Measurements from ENCODE around the gene PRRX2. TPM values are rescaled to one million over a fixed set of nuclear protein-coding genes. Genes with fewer than 3 reads are reported as not detected.
A peak's percentile ranks its signal among the peaks of the same experiment; 100 is the strongest.

The PRRX2 gene
- total RNA-seq, 1 experiment from 2014 or later, result 10.7 TPM

DNA sequence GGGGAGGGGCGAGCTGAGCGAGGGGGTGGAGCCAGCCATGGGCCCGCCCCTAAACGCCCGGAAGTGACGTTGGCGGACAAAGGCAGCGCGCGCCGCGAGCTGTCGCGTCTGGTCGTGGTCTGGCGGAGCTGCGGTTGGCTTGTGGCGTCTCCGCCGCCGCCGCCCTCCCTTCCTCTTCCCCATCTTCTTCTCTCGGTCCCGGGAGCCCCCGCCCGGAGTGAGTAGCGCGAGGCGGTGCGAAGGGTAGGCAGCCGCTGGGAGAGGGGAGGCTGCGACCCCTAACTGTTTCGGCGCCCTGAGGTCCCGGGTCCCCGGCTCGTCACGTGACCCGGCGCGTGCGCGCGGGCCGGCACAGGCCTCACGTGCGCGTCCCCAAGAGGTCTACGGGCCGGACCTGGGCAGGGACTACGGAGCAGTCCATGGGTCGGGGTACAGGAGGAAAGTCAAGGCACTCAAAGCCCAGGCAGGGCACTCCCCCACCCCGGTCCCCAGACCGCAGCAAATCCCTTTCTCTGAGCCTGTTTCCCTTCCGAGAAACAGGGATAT, 39.3 kb upstream of the PRRX2 start, which contains the start of gene NTMT1 (continued):
- no peak for TF ChIP-seq E2F4 (CRISPR knock-in tag; IDR thresholded peaks at IDR 0.05; ENCODE audit: borderline replicate concordance, low read depth)
- TF ChIP-seq, protein P1, sequence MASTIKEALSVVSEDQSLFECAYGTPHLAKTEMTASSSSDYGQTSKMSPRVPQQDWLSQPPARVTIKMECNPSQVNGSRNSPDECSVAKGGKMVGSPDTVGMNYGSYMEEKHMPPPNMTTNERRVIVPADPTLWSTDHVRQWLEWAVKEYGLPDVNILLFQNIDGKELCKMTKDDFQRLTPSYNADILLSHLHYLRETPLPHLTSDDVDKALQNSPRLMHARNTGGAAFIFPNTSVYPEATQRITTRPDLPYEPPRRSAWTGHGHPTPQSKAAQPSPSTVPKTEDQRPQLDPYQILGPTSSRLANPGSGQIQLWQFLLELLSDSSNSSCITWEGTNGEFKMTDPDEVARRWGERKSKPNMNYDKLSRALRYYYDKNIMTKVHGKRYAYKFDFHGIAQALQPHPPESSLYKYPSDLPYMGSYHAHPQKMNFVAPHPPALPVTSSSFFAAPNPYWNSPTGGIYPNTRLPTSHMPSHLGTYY (CRISPR knock-in tag; IDR thresholded peaks at IDR 0.05), result no peak
- TF ChIP-seq ATF1 (CRISPR knock-in tag; IDR thresholded peaks at IDR 0.05), result no peak
- TF ChIP-seq ZNF396 (CRISPR knock-in tag; IDR thresholded peaks at IDR 0.05; ENCODE audit: borderline replicate concordance), result no peak
- TF ChIP-seq PRDM15 (CRISPR knock-in tag; IDR thresholded peaks at IDR 0.05), result no peak
- TF ChIP-seq, protein P2, sequence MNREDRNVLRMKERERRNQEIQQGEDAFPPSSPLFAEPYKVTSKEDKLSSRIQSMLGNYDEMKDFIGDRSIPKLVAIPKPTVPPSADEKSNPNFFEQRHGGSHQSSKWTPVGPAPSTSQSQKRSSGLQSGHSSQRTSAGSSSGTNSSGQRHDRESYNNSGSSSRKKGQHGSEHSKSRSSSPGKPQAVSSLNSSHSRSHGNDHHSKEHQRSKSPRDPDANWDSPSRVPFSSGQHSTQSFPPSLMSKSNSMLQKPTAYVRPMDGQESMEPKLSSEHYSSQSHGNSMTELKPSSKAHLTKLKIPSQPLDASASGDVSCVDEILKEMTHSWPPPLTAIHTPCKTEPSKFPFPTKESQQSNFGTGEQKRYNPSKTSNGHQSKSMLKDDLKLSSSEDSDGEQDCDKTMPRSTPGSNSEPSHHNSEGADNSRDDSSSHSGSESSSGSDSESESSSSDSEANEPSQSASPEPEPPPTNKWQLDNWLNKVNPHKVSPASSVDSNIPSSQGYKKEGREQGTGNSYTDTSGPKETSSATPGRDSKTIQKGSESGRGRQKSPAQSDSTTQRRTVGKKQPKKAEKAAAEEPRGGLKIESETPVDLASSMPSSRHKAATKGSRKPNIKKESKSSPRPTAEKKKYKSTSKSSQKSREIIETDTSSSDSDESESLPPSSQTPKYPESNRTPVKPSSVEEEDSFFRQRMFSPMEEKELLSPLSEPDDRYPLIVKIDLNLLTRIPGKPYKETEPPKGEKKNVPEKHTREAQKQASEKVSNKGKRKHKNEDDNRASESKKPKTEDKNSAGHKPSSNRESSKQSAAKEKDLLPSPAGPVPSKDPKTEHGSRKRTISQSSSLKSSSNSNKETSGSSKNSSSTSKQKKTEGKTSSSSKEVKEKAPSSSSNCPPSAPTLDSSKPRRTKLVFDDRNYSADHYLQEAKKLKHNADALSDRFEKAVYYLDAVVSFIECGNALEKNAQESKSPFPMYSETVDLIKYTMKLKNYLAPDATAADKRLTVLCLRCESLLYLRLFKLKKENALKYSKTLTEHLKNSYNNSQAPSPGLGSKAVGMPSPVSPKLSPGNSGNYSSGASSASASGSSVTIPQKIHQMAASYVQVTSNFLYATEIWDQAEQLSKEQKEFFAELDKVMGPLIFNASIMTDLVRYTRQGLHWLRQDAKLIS (CRISPR knock-in tag; IDR thresholded peaks at IDR 0.05; ENCODE audit: borderline replicate concordance), result no peak
- no peak for TF ChIP-seq GRHL2 (CRISPR knock-in tag; IDR thresholded peaks at IDR 0.05; ENCODE audit: insufficient replicate concordance, severe bottlenecking)
- TF ChIP-seq ZNF671 (CRISPR knock-in tag; IDR thresholded peaks at IDR 0.05), result no peak
- TF ChIP-seq NR1H2 (CRISPR knock-in tag; IDR thresholded peaks at IDR 0.05), result no peak
- TF ChIP-seq, protein P3, sequence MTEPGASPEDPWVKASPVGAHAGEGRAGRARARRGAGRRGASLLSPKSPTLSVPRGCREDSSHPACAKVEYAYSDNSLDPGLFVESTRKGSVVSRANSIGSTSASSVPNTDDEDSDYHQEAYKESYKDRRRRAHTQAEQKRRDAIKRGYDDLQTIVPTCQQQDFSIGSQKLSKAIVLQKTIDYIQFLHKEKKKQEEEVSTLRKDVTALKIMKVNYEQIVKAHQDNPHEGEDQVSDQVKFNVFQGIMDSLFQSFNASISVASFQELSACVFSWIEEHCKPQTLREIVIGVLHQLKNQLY (CRISPR knock-in tag; IDR thresholded peaks at IDR 0.05), result no peak
- TF ChIP-seq, protein P4, sequence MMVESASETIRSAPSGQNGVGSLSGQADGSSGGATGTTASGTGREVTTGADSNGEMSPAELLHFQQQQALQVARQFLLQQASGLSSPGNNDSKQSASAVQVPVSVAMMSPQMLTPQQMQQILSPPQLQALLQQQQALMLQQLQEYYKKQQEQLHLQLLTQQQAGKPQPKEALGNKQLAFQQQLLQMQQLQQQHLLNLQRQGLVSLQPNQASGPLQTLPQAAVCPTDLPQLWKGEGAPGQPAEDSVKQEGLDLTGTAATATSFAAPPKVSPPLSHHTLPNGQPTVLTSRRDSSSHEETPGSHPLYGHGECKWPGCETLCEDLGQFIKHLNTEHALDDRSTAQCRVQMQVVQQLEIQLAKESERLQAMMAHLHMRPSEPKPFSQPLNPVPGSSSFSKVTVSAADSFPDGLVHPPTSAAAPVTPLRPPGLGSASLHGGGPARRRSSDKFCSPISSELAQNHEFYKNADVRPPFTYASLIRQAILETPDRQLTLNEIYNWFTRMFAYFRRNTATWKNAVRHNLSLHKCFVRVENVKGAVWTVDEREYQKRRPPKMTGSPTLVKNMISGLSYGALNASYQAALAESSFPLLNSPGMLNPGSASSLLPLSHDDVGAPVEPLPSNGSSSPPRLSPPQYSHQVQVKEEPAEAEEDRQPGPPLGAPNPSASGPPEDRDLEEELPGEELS (CRISPR knock-in tag; IDR thresholded peaks at IDR 0.05), result peak; percentile 37; the same call in 1 of the 2 replicates
- peak; percentile 77; the same call in 1 of the 2 replicates for TF ChIP-seq SMAD3 (CRISPR knock-in tag; IDR thresholded peaks at IDR 0.05; ENCODE audit: borderline replicate concordance)
- no peak for TF ChIP-seq ZNF416 (CRISPR knock-in tag; IDR thresholded peaks at IDR 0.05)
- TF ChIP-seq, protein P5, sequence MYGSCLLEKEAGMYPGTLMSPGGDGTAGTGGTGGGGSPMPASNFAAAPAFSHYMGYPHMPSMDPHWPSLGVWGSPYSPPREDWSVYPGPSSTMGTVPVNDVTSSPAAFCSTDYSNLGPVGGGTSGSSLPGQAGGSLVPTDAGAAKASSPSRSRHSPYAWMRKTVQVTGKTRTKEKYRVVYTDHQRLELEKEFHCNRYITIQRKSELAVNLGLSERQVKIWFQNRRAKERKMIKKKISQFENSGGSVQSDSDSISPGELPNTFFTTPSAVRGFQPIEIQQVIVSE (CRISPR knock-in tag; IDR thresholded peaks at IDR 0.05; ENCODE audit: borderline replicate concordance), result no peak
- no peak for TF ChIP-seq ZNF425 (CRISPR knock-in tag; conservative IDR thresholded peaks at IDR 0.05)
- TF ChIP-seq JAZF1 (CRISPR knock-in tag; IDR thresholded peaks at IDR 0.05), result no peak
- TF ChIP-seq RORB (CRISPR knock-in tag; IDR thresholded peaks at IDR 0.05), result no peak
- no peak; the same call in 1 of the 2 replicates for TF ChIP-seq FOXP1 (CRISPR knock-in tag; IDR thresholded peaks at IDR 0.05; ENCODE audit: borderline replicate concordance)
- TF ChIP-seq IRF2 (CRISPR knock-in tag; IDR thresholded peaks at IDR 0.05; ENCODE audit: borderline replicate concordance, low read depth), result no peak
- TF ChIP-seq NFE2L1 (CRISPR knock-in tag; IDR thresholded peaks at IDR 0.05), result peak; percentile 42; the same call in 1 of the 2 replicates
- TF ChIP-seq NFYB (CRISPR knock-in tag; conservative IDR thresholded peaks at IDR 0.05; ENCODE audit: low read depth), result no peak

Measured in WTC11 (cell line).